Naive thymus-derived CD4-positive, alpha-beta T cell (primary cell): Measurements from ENCODE around the gene NTNG1. TPM values are rescaled to one million over a fixed set of nuclear protein-coding genes. Genes with fewer than 3 reads are reported as not detected.

ENCODE experiments used
- ATAC-seq: fragments of 150-1000 bp; cut with Tn5 transposase; 2 replicates; pipeline ENCODE4 v1.10.0; 2021; ENCODE audit warnings: mild to moderate bottlenecking, moderate library complexity
- CTCF ChIA-PET: fragments of 350-600 bp; sonication (Branson Sonifier 250); formaldehyde crosslinking; loops from one replicate; lab custom pipeline; 2021; ENCODE audit warnings: antibody characterized with exemption; lab: Charles Lee
- POLR2A ChIA-PET: fragments of 350-600 bp; sonication (Branson Sonifier 250); formaldehyde crosslinking; loops from one replicate; lab custom pipeline; 2021; ENCODE audit warnings: antibody characterized with exemption, inconsistent platforms; lab: Charles Lee
- DNase-seq, 9 donors: peaks; one replicate each; pipeline versions ENCODE4 v3.0.0 to v3.0.0-alpha.2; 2020 to 2022; ENCODE audit warnings: mixed read lengths in 1 of 9
- H3K27ac ChIP-seq: one replicate; pipeline ENCODE4 v1.7.0; 2013; ENCODE audit warnings: mild to moderate bottlenecking, low read depth, low read length, moderate library complexity
- H3K27me3 ChIP-seq, 2 donors: one replicate each; pipeline ENCODE4 v1.7.0; 2013; ENCODE audit warnings: low read length in 2 of 2, mild to moderate bottlenecking in 2 of 2, moderate library complexity in 2 of 2; ENCODE audit not compliant: control insufficient read depth in 2 of 2, insufficient read depth in 2 of 2
- H3K36me3 ChIP-seq, 3 experiments: 1 replicate in 2 of 3; 2 replicates in 1 of 3; pipeline ENCODE4 v1.7.0; 2013; ENCODE audit warnings: low read length in 3 of 3, mild to moderate bottlenecking in 3 of 3, moderate library complexity in 1 of 3; ENCODE audit not compliant: insufficient read depth in 3 of 3, control insufficient read depth in 2 of 3
- H3K4me1 ChIP-seq, 2 donors: one replicate each; pipeline ENCODE4 v1.7.0; 2013; ENCODE audit warnings: low read length in 2 of 2, mild to moderate bottlenecking in 2 of 2, moderate library complexity in 1 of 2; ENCODE audit not compliant: control insufficient read depth in 2 of 2, insufficient read depth in 2 of 2
- H3K4me3 ChIP-seq: 2 replicates; pipeline ENCODE4 v1.7.0; 2013; ENCODE audit warnings: mild to moderate bottlenecking, low read length
- H3K9me3 ChIP-seq, 3 experiments: 1 replicate in 2 of 3; 2 replicates in 1 of 3; pipeline ENCODE4 v1.7.0; 2013; ENCODE audit warnings: low read length in 3 of 3; ENCODE audit not compliant: control insufficient read depth in 2 of 3
- H3K27ac Mint-ChIP-seq, 9 donors: one replicate each; pipeline ENCODE4 v1.8.0; 2020 to 2022; ENCODE audit warnings: mixed read lengths in 9 of 9, mild to moderate bottlenecking in 8 of 9, moderate library complexity in 5 of 9, inconsistent platforms in 2 of 9
- H3K27me3 Mint-ChIP-seq, 5 donors: one replicate each; pipeline ENCODE4 v1.8.0; 2021 to 2022; ENCODE audit warnings: mixed read lengths in 5 of 5, mild to moderate bottlenecking in 1 of 5
- H3K36me3 Mint-ChIP-seq, 5 donors: one replicate each; pipeline ENCODE4 v1.8.0; 2020 to 2022; ENCODE audit warnings: mixed read lengths in 5 of 5, mild to moderate bottlenecking in 3 of 5, inconsistent platforms in 1 of 5
- H3K4me1 Mint-ChIP-seq, 7 donors: one replicate each; pipeline ENCODE4 v1.8.0; 2020 to 2022; ENCODE audit warnings: mixed read lengths in 7 of 7, mild to moderate bottlenecking in 3 of 7, inconsistent platforms in 1 of 7
- H3K4me3 Mint-ChIP-seq, 10 donors: one replicate each; pipeline ENCODE4 v1.8.0; 2020 to 2022; ENCODE audit warnings: mild to moderate bottlenecking in 10 of 10, mixed read lengths in 10 of 10, moderate library complexity in 6 of 10, inconsistent platforms in 2 of 10
- H3K9me3 Mint-ChIP-seq, 11 donors: one replicate each; pipeline ENCODE4 v1.8.0; 2020 to 2022; ENCODE audit warnings: mixed read lengths in 11 of 11, mild to moderate bottlenecking in 4 of 11, inconsistent platforms in 1 of 11, moderate library complexity in 1 of 11
- intact Hi-C, 2 donors: fragments of 100-400 bp; cut with micrococcal nuclease; formaldehyde crosslinking; loops; one replicate each; pipeline ENCODE4 v1.15.1; 2023
- polyA plus RNA-seq, 2 donors: library from polyadenylated mRNA; unstranded; fragments of 300-500 nt; fragmentation: Illumina TruSeq; gene quantifications; one replicate each; pipeline ENCODE4 v1.2.3, GENCODE V29; 2021
- total RNA-seq, 6 experiments: library from RNA in 5 of 6; stranded (reverse) in 5 of 6; gene quantifications; 1 replicate in 5 of 6; 2 replicates in 1 of 6; pipeline ENCODE4 v1.2.3 and lab custom pipeline; 2021 to 2026

Gene NTNG1
- total and polyA plus RNA-seq, 7 experiments from 2014 or later, result not detected

DNA sequence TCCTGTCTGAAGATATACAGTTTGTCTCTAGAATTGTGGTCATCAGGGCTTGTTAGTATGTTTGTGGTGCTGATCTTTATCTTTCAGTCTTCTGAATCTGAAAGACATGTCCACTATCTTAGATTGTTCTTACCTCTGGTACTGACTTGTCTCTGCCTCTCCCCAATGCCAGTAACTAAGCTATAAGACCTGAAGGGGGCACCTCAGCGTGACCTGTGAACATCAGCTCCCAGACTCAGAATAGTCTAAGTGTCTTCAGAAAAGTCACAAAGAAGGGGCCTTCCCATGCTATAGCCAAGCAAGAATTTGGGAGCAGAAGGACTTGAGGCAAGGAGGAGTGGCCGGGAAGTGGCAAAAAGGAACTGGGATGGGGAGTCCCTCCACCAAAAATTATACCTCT is 178.1 kb downstream of the NTNG1 start:
- no peaks in the 10 kb centered on the region for H3K27me3 ChIP-seq
- intact Hi-C loops, result no loop called here
- CTCF ChIA-PET, result no interaction called here
- H3K36me3 ChIP-seq, result no peaks in the 10 kb centered on the region
- no peaks in the 10 kb centered on the region for H3K4me1 ChIP-seq
- ATAC-seq (no peak), DNase-seq (no peak)
- Mint-ChIP-seq H3K4me3 (no peak overlapping the region), H3K27ac (no peak overlapping the region), H3K9me3 (peaks cover 0 to 12% (median 0%) of the 10 kb centered on the region in 11 donors), H3K4me1 (no peaks in the 10 kb centered on the region), H3K36me3 (no peaks in the 10 kb centered on the region), H3K27me3 (peaks cover 3 to 15% (median 12%) of the 10 kb centered on the region in 5 donors)
- no peaks in the 10 kb centered on the region for H3K9me3 ChIP-seq
- no peak overlapping the region for H3K27ac ChIP-seq
- POLR2A ChIA-PET, result no interaction called here
- H3K4me3 ChIP-seq, result no peak overlapping the region

DNA sequence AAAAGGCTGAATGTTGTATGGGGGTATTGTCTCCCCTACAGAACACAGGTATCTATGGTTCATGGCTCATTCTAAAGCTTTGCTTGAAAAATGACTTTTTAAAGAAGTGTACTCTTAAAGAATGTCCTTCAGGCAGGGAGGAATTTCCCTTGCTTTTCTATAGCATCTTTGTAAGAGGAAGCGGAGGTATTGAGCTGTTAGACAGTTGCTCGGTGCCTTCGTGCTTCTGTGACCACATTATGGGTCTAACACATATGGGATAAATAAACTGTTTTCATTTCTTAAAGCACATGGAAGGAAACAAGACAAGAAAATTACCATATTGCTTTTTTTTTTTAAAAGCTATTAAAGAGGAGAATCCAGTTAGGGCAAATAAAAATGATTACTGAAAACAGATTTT is 182.9 kb downstream of the NTNG1 start:
- Histone ChIP-seq H3K9me3 (no peaks in the 10 kb centered on the region), H3K27ac (no peak overlapping the region), H3K27me3 (no peaks in the 10 kb centered on the region), H3K4me1 (no peaks in the 10 kb centered on the region), H3K36me3 (no peaks in the 10 kb centered on the region), H3K4me3 (no peak overlapping the region)
- DNase-seq, result no peak
- intact Hi-C loops, result no loop called here
- Mint-ChIP-seq H3K4me1 (no peaks in the 10 kb centered on the region), H3K4me3 (no peak overlapping the region), H3K27ac (no peak overlapping the region), H3K27me3 (peaks cover 0 to 15% (median 6%) of the 10 kb centered on the region in 5 donors), H3K36me3 (no peaks in the 10 kb centered on the region), H3K9me3 (peaks cover 0 to 3% (median 0%) of the 10 kb centered on the region in 11 donors)
- ChIA-PET CTCF (no interaction called here), POLR2A (no interaction called here)
- ATAC-seq, result no peak

DNA sequence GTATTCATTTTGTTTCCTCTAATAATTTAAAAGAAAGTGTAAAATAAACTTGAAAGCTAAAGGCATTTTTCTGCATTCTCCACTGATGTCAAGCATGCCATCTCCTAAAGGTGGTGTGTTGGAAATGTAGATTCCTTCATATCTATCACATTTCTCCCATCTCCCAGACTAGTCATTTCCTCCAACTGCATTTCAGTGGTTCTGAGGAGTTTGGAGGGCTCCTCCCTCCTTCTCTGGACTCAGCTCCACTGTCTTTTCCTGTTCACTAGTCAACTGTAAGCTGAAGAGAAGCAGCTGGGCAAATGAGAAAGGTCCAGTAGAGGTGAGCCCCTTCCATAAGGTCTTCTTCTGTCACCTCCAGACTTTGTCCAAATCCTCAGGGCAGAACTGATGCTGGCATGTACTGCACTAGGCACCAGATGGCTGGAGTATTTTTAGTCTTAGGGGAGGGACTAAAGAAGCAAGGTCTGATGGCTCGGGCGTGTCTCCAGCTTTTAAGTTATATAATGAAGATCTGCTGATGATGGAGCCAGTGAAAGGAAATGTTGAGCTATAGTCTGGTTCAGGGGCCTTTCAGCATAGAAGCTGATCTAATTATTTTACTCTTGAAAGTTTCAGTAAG is 186.1 kb downstream of the NTNG1 start:
- Mint-ChIP-seq H3K27me3 (peaks cover 0 to 11% (median 4%) of the 10 kb centered on the region in 5 donors), H3K9me3 (peaks cover 0 to 3% (median 0%) of the 10 kb centered on the region in 11 donors), H3K27ac (no peak overlapping the region), H3K4me1 (no peaks in the 10 kb centered on the region), H3K4me3 (no peak overlapping the region), H3K36me3 (no peaks in the 10 kb centered on the region)
- ATAC-seq, result no peak
- Histone ChIP-seq H3K36me3 (no peaks in the 10 kb centered on the region), H3K27me3 (no peaks in the 10 kb centered on the region), H3K9me3 (no peaks in the 10 kb centered on the region), H3K4me3 (no peak overlapping the region), H3K27ac (no peak overlapping the region), H3K4me1 (no peaks in the 10 kb centered on the region)
- DNase-seq, result no peak
- intact Hi-C loops, result no loop called here
- ChIA-PET POLR2A (no interaction called here), CTCF (no interaction called here)

DNA sequence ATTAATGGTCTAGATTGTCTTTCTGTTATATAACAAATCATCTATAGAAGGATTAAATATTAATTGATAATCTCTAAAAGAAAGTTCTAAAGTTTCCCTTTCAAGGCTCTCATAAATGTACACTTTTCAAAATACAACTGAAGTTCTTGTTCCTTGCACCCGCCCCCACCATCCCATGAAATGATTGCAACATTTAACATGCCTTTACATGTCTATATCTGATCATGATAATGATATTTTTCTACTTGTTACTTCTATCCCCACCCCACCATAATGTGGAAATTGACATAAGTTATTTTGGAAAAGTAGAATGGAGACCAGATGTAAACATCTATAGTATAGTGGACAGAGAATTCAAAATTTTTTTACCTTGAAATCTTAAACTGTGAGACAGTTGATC is 186.6 kb downstream of the NTNG1 start:
- ATAC-seq (no peak), DNase-seq (no peak)
- POLR2A ChIA-PET, result no interaction called here
- Histone ChIP-seq H3K4me1 (no peaks in the 10 kb centered on the region), H3K27ac (no peak overlapping the region), H3K27me3 (no peaks in the 10 kb centered on the region), H3K36me3 (no peaks in the 10 kb centered on the region), H3K9me3 (no peaks in the 10 kb centered on the region), H3K4me3 (no peak overlapping the region)
- no peak overlapping the region for H3K4me3 Mint-ChIP-seq
- CTCF ChIA-PET, result no interaction called here
- peaks cover 0 to 9% (median 4%) of the 10 kb centered on the region in 5 donors for H3K27me3 Mint-ChIP-seq
- peaks cover 0 to 3% (median 0%) of the 10 kb centered on the region in 11 donors for H3K9me3 Mint-ChIP-seq
- intact Hi-C loops, result no loop called here
- H3K4me1 Mint-ChIP-seq, result no peaks in the 10 kb centered on the region
- no peak overlapping the region for H3K27ac Mint-ChIP-seq
- no peaks in the 10 kb centered on the region for H3K36me3 Mint-ChIP-seq

DNA sequence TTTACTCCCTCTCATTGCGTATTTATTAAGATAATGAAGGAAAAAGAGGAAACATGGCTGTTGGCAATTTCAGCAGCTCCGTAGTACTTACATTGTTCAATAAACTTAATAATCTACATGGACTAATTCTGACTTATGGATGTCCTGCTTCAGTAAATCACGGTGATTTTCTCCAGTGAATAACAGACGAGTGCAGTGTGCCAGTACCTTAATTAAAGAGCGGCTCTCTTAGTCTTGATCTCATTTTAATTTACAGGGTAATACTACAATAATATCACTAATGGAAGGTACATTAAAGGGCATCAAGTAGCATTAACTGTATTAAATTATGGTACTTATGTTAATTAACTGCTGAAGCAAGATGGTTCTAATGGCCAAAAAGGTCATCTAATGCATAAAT is 187.2 kb downstream of the NTNG1 start:
- H3K36me3 Mint-ChIP-seq, result no peaks in the 10 kb centered on the region
- Histone ChIP-seq H3K4me3 (no peak overlapping the region), H3K4me1 (no peaks in the 10 kb centered on the region), H3K27ac (no peak overlapping the region), H3K36me3 (no peaks in the 10 kb centered on the region), H3K9me3 (no peaks in the 10 kb centered on the region), H3K27me3 (no peaks in the 10 kb centered on the region)
- no peak for DNase-seq
- H3K27ac Mint-ChIP-seq, result no peak overlapping the region
- no peak overlapping the region for H3K4me3 Mint-ChIP-seq
- ChIA-PET CTCF (no interaction called here), POLR2A (no interaction called here)
- H3K9me3 Mint-ChIP-seq, result peaks cover 0 to 3% (median 0%) of the 10 kb centered on the region in 11 donors
- no peak for ATAC-seq
- intact Hi-C loops, result no loop called here
- no peaks in the 10 kb centered on the region for H3K4me1 Mint-ChIP-seq
- peaks cover 0 to 9% (median 0%) of the 10 kb centered on the region in 5 donors for H3K27me3 Mint-ChIP-seq

DNA sequence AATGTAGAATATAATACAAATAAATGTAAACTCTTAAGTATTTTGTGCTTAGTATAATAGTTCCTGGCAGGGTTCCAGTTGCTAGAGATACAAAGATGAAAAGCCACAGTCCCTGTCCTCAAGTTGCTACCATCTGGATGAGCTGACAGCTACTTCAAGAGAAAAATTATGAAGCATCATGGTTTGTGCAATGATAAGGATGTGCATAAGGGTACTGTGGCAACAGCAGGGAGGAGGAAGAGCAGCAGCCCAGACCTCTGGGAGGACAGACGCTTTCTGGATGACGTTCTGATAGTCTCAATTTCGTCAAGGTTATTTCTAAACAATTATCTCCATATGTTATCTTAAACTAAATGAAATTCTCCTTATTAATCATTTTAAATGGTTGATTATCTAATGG is 198.9 kb downstream of the NTNG1 start:
- POLR2A ChIA-PET, result no interaction called here
- peaks cover 0 to 6% (median 4%) of the 10 kb centered on the region in 5 donors for H3K27me3 Mint-ChIP-seq
- no peak overlapping the region for H3K4me3 ChIP-seq
- H3K36me3 ChIP-seq, result no peaks in the 10 kb centered on the region
- H3K36me3 Mint-ChIP-seq, result no peaks in the 10 kb centered on the region
- H3K4me1 ChIP-seq, result no peaks in the 10 kb centered on the region
- no peak for ATAC-seq
- CTCF ChIA-PET, result no interaction called here
- H3K9me3 Mint-ChIP-seq, result peaks cover 0 to 8% (median 0%) of the 10 kb centered on the region in 11 donors
- no peaks in the 10 kb centered on the region for H3K27me3 ChIP-seq
- H3K4me3 Mint-ChIP-seq, result no peak overlapping the region
- no peak overlapping the region for H3K27ac Mint-ChIP-seq
- H3K4me1 Mint-ChIP-seq, result no peaks in the 10 kb centered on the region
- no peak for DNase-seq
- no peaks in the 10 kb centered on the region for H3K9me3 ChIP-seq
- H3K27ac ChIP-seq, result no peak overlapping the region
- intact Hi-C loops, result no loop called here

DNA sequence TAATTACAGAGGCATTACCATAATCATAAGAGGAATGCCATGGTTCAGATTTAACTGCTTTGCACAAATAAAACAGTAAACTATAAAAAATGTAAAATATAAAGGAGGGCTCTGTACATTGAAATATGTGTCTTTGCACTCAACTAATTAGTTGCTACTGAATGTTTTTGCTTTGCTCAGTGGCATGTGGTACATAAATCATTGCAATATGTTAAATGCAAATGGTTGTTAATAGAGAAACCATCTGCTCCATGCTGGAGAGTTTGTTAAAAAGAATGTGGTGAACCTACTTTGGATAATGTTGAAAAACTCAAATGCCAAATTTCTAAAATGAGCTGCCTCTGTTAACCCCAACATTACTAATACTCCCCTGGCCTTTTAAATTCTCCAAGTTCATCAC is 201.5 kb downstream of the NTNG1 start:
- H3K27ac Mint-ChIP-seq, result no peak overlapping the region
- intact Hi-C loops, result no loop called here

More for the DNA sequence above, 201.5 kb downstream of the NTNG1 start:
- DNase-seq, result no peak
- Histone ChIP-seq H3K27me3 (no peaks in the 10 kb centered on the region), H3K9me3 (no peaks in the 10 kb centered on the region), H3K36me3 (no peaks in the 10 kb centered on the region), H3K27ac (no peak overlapping the region), H3K4me3 (no peak overlapping the region), H3K4me1 (no peaks in the 10 kb centered on the region)
- no peak for ATAC-seq
- no peaks in the 10 kb centered on the region for H3K4me1 Mint-ChIP-seq
- POLR2A ChIA-PET, result no interaction called here
- H3K4me3 Mint-ChIP-seq, result no peak overlapping the region
- CTCF ChIA-PET, result no interaction called here
- H3K27me3 Mint-ChIP-seq, result peaks cover 0 to 10% (median 6%) of the 10 kb centered on the region in 5 donors
- no peaks in the 10 kb centered on the region for H3K36me3 Mint-ChIP-seq
- peaks cover 0 to 8% (median 0%) of the 10 kb centered on the region in 11 donors for H3K9me3 Mint-ChIP-seq
